HL-60/S4 treated with retinoic acid at 250 ng/mL for 4 days and 3 days (cell line): ENCODE results near the gene NFYB.

Experiments
- in situ Hi-C: fragments of 300-500 bp; cut with MboI; formaldehyde crosslinking; loops from 2 replicates; pipeline ENCODE4 v1.7.0; 2022; ENCODE audit warnings: low sequenced_read_pairs

The NFYB gene

GRCh38 chr12:104121001-104121400, 17.0 kb downstream of the NFYB start:
- in situ Hi-C loops = loop anchor here (25.0 kb wide), 1 partner anchor 234 kb away; no protein-coding TSS in a partner anchor

- in situ Hi-C loops = loop anchor here (25.0 kb wide), 1 partner anchor 228 kb away; no protein-coding TSS in a partner anchor
Observed at GRCh38 chr12:104115587-104115975, 22.4 kb downstream of the NFYB start.

GRCh38 chr12:104114834-104115586, 23.0 kb downstream of the NFYB start:
- in situ Hi-C loops = loop anchor here (25.0 kb wide), 1 partner anchor 228 kb away; no protein-coding TSS in a partner anchor

DNA sequence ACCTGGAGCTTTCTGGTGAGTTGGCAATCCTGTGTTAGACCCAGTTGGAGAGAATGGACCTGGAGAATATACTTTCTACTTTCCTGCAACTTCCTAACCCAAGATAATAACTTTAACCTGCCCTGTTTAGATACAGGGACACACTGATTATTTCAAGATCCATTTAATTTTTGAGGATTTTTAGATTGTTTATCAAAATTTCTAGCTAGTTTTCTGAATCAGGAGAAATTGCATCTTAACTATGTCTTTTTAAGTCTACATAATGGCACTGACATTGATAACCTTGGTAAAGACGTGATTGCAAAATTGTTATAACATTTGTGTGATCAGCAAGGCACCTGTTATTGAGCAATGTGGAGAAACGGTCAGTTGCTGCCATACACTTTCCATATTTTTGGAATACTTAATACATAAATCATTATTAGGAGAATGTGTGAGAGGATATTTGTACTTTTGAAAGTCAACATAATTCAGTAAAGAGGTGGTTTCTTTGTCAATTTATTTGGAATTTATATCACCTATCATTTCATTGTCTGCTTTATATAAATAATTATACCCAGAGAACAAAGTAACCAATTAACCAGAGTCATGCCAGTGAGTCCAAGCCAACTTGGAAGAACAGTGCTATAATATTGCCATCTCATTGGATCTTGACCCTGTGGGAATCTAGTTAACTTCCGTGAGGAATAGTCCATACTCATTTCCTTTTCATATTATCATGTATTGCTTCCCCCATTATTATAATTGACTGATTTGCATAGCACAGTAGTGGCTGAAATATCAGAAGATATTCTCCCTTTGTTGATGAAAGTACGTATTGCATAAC, 28.4 kb downstream of the NFYB start:
- in situ Hi-C loops = loop anchor here (25.0 kb wide), 1 partner anchor 222 kb away; no protein-coding TSS in a partner anchor

DNA sequence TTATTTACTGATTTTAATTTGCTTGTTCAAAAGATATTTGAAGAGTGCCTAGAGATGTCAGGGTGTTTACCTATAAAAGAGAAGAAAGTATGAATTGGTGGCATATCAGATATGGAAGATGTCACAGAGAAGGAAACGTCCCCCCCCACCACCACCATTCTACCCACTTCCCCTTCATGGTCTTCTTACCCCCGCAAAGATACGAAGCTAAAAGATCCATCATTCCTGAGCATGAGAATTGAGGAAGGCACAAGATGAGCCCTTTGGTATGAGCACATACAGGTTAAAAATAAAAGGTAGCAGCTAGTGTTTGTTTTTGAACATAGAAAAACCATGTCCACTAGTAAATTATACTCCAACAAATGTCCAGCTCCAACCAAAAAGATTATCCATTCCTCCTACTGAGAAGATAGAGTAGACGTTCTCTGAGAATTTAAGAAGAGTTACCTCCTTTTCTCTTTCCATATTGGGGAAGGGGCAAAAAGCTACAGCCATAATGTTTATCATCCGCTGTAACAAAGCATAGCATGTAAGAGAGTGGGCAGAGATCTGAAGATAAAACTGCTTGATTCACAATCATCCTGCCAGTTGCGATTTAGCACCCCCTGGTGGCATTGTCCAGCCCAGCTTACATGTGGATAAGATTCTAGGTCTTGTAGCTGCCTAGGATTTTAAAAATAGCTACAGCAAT, 29.1 kb downstream of the NFYB start:
- in situ Hi-C loops = loop anchor here (25.0 kb wide), 1 partner anchor 222 kb away; no protein-coding TSS in a partner anchor

GRCh38 chr12:104106965-104107364, 31.0 kb downstream of the NFYB start:
- in situ Hi-C loops = loop anchor here (25.0 kb wide), 1 partner anchor 220 kb away; no protein-coding TSS in a partner anchor

DNA sequence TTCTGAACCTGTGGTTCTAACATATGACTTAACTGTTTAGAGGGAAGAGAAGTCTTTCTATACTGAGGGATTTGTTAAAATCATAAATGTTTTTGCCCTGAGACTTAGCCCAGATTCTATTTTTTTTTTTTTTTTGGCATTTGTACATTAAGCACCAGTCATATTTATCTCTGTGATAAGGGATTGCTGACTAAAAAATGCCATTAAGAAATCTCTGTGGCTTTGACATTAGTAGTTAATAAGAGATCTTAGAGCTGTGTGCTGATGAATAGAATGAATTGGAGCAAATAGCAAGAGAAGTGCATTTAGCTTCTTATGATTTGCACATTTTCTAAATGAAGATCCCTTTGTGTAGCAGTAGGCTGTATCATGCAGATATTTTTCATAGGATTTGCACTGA, 32.5 kb downstream of the NFYB start:
- in situ Hi-C loops = loop anchor here (25.0 kb wide), 1 partner anchor 218 kb away; no protein-coding TSS in a partner anchor

GRCh38 chr12:104097954-104098353, 40.1 kb downstream of the NFYB start:
- in situ Hi-C loops = no loop called here

DNA sequence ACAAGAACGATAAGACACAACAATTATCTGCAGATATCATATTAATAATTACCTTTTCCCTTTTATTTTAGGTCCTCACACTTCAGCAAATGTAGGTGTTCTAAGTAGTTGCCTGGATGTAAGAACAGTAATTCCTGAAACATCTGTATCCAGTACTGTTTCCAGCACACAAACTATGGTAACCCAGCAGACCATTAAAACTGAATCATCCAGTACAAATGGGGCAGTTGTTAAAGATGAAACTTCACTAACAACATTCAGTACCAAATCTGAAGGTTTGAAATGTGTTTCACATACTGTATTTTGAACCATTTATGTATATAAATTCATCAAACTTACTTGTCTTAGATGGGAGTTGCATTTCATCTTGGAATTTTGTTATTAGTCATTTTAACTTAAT, 42.7 kb downstream of the NFYB start:
- in situ Hi-C loops = no loop called here

- in situ Hi-C loops = no loop called here
Observed at GRCh38 chr12:104094284-104094683, 43.7 kb downstream of the NFYB start.

GRCh38 chr12:104091136-104091535, 46.9 kb downstream of the NFYB start:
- in situ Hi-C loops = no loop called here

GRCh38 chr12:104090685-104091084, 47.3 kb downstream of the NFYB start:
- in situ Hi-C loops = no loop called here

DNA sequence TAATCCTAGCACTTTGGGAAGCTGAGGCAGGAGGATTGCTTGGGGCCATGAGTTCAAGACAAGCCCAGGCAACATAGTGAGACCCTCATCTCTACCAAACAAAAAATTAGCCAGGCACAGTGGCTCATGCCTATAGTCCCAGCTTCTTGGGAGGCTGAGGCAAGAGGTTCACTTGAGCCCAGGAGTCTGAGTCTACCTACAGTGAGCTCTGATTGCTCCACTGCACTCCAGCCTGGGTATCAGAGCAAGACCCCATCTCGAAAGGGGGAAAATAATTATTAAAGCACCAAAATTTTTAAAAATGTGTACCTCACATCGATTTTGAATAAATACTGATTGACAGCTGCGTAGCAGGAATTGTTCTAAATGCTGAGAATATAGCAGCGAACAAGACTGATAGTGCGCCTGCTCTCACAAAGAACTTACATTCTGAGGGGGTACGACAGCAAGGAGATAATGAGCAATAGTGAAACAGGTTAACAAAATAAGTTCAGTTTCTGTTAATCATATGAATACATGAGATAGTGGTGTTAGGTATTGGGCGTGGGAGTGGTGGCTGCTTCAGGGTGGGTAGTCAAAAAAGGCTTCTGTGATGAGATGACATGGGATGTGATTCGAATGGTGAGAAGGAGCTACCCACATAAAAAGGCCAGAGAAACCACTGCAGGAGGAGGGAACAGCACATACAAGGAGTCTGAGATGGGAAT, 54.1 kb downstream of the NFYB start:
- in situ Hi-C loops = no loop called here

DNA sequence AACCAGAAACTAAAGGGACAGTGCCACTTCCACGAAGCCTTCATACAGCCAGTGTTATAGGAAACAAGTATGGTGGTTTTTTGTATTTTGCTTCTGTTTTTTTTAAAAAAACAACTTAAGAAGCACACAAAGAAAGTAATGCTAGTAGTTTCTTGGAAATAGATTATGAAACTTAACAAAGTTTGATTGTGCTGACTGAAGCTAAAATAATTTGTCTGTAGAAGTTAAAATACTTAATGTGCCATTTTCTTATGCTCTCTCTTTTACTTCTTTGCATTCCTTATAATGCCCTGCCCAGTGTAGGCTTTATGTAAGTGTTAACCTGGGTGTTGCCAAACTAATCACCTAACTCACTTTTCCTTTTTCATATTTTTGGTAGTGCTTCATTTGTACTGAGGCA, 57.2 kb downstream of the NFYB start:
- in situ Hi-C loops = no loop called here

- in situ Hi-C loops = no loop called here
Observed at GRCh38 chr12:104079024-104079423, 59.0 kb downstream of the NFYB start.

DNA sequence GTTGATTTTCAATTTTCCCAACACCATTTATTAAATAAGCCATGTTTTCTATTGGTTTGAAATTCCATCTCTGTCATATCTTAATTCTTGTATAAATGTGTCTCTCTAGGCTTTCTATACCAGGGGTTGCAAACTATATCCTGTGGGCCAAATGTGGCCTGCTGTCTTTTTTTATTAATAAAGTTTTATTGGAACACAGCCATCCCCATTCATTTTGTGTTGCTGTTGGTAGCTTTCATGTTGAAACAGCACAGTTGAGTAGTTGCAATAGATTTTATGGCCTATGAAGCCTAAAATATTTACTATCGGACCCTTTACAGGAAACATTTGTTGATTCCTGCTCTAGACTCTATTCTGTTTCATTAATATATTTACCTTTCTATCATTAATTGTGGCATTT, 64.3 kb downstream of the NFYB start:
- in situ Hi-C loops = no loop called here

- in situ Hi-C loops = no loop called here
Observed at GRCh38 chr12:104072099-104072498, 65.9 kb downstream of the NFYB start.
